Glutamatergic neuron (in vitro differentiated cells): Measurements from ENCODE around the gene LRP1B. TPM values are rescaled to one million over a fixed set of nuclear protein-coding genes. Genes with fewer than 3 reads are reported as not detected.

Experiments used
- DNase-seq: peaks from one replicate; pipeline ENCODE4 v3.0.0; 2022
- H3K27ac Mint-ChIP-seq: one replicate; pipeline ENCODE4 v1.8.0; 2020; ENCODE audit warnings: mild to moderate bottlenecking, mixed read lengths, inconsistent platforms; ENCODE audit not compliant: unreplicated experiment
- H3K27me3 Mint-ChIP-seq: one replicate; pipeline ENCODE4 v1.8.0; 2020; ENCODE audit warnings: mild to moderate bottlenecking, moderate library complexity, mixed read lengths, inconsistent platforms; ENCODE audit not compliant: unreplicated experiment
- H3K36me3 Mint-ChIP-seq: one replicate; pipeline ENCODE4 v1.8.0; 2020; ENCODE audit warnings: mild to moderate bottlenecking, mixed read lengths, inconsistent platforms; ENCODE audit not compliant: unreplicated experiment
- H3K4me1 Mint-ChIP-seq: one replicate; pipeline ENCODE4 v1.8.0; 2020; ENCODE audit warnings: mild to moderate bottlenecking, low read depth, mixed read lengths, inconsistent platforms; ENCODE audit not compliant: unreplicated experiment
- H3K4me3 Mint-ChIP-seq: one replicate; pipeline ENCODE4 v1.8.0; 2020; ENCODE audit warnings: mild to moderate bottlenecking, mixed read lengths, inconsistent platforms; ENCODE audit not compliant: unreplicated experiment
- H3K9me3 Mint-ChIP-seq: one replicate; pipeline ENCODE4 v1.8.0; 2020; ENCODE audit warnings: mild to moderate bottlenecking, moderate library complexity, mixed read lengths, inconsistent platforms; ENCODE audit not compliant: unreplicated experiment
- CTCF ChIP-seq: fragments of 200-600 bp; sonication (generic); IDR thresholded peaks from one replicate; pipeline ENCODE4 v1.5.0; 2021; ENCODE audit not compliant: partially characterized antibody, unreplicated experiment
- total RNA-seq: library from RNA; stranded (reverse); fragmentation: NEBNext Ultra II Directional; extraction: Animal tissue kit (Norgen Biotek cat#: 25700); gene quantifications from one replicate; pipeline ENCODE4 v1.2.1, GENCODE V29; 2021; ENCODE audit not compliant: unreplicated experiment

Gene LRP1B
- total RNA-seq, 1 donor from 2014 or later = 28.7 TPM

DNA sequence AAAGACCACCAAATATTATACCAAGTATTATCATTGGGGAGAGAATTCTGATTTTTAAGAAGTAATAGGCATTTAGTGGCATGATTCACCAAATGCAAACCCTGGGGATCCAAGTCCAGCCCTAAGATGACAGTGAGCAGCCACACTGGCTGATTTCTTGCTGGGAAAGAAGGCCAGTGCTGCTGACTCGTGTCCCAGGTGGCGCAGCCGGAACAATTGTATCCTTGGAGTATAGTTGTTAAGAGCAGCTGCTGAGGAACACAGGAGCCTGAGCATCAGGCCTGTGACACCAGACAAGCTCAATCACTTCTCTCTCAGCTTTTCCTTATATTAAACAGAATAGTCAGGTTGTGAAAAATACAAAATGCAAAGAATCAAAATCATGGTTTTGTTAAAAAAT, 48.4 kb downstream of the LRP1B start:
- Mint-ChIP-seq H3K27me3 (no peaks in the 10 kb centered on the region), H3K4me3 (no peak overlapping the region), H3K27ac (peak overlapping the region; percentile 84), H3K9me3 (peaks cover 1% of the 10 kb centered on the region), H3K4me1 (peaks cover 7% of the 10 kb centered on the region), H3K36me3 (no peaks in the 10 kb centered on the region)
- no peak for TF ChIP-seq CTCF
- DNase-seq = peak; percentile 56

DNA sequence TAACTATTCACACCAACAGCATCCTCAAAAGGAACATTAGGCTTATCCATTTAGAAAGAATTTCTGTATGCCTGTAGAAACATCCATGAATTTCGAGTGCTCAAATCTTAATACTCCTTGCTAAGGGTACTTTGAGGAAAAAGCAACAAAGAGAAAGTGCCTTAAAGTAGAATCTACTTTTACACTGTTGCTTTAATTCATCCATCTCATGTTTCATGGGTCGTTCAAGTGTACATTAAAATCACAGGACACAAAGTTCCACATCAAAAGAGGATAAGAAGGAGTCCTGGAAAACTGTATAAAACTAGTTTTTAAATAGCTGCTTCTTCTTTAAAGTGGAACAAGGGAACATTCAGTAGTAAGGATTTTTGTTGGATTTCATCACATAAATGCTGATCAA, 54.5 kb downstream of the LRP1B start:
- no peak for DNase-seq
- H3K27ac Mint-ChIP-seq = no peak overlapping the region

GRCh38 chr2:142075826-142076225, 55.0 kb downstream of the LRP1B start:
- Mint-ChIP-seq H3K36me3 (no peaks in the 10 kb centered on the region), H3K9me3 (peaks cover 1% of the 10 kb centered on the region), H3K4me3 (no peak overlapping the region), H3K27ac (no peak overlapping the region), H3K27me3 (no peaks in the 10 kb centered on the region), H3K4me1 (peaks cover 11% of the 10 kb centered on the region)
- no peak for DNase-seq
- no peak for TF ChIP-seq CTCF

More for the DNA sequence above, 54.5 kb downstream of the LRP1B start:
- H3K36me3 Mint-ChIP-seq = no peaks in the 10 kb centered on the region
- H3K4me3 Mint-ChIP-seq = no peak overlapping the region
- H3K27me3 Mint-ChIP-seq = no peaks in the 10 kb centered on the region
- H3K4me1 Mint-ChIP-seq = peaks cover 11% of the 10 kb centered on the region
- TF ChIP-seq CTCF = no peak
- H3K9me3 Mint-ChIP-seq = peaks cover 1% of the 10 kb centered on the region

DNA sequence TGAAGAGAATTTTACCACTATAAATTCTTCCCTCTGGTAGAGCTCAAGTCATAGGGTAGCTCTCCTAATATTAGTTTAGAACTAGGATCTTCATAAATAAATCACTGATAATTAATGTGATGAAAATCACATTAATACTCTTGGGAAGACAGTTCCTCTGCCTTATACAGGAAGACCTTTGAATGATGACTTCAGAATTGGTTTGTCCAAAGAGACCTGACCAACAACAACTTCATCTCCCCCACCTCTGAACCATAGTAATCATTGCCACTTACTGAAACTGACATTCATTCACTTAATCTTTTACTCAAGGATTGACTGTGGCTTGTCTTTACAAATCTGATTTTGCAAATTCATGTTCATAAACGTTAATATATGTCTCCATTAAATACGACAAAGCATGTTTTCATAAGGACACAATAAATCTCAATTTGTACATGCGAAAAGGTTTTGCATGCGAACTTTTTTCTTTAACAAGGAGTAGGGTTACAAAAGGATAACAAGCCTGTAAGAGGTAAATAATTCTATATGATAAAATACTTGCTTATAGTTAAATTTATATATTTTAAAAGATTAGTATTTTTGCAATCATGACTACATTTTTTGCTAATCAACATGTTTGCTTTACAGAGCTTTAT, 61.4 kb downstream of the LRP1B start:
- no peak for TF ChIP-seq CTCF

GRCh38 chr2:142065700-142066099, 65.1 kb downstream of the LRP1B start:
- TF ChIP-seq CTCF = no peak
- H3K4me1 Mint-ChIP-seq = peaks cover 2% of the 10 kb centered on the region
- no peak for DNase-seq

More for the DNA sequence above, 61.4 kb downstream of the LRP1B start:
- Mint-ChIP-seq H3K4me1 (peaks cover 2% of the 10 kb centered on the region), H3K9me3 (peaks cover 1% of the 10 kb centered on the region), H3K36me3 (no peaks in the 10 kb centered on the region), H3K4me3 (no peak overlapping the region), H3K27me3 (no peaks in the 10 kb centered on the region), H3K27ac (no peak overlapping the region)
- no peak for DNase-seq

More at GRCh38 chr2:142065700-142066099, 65.1 kb downstream of the LRP1B start:
- Mint-ChIP-seq H3K9me3 (no peaks in the 10 kb centered on the region), H3K27ac (no peak overlapping the region), H3K4me3 (no peak overlapping the region), H3K36me3 (no peaks in the 10 kb centered on the region), H3K27me3 (no peaks in the 10 kb centered on the region)
